GM18505 (cell line): Measurements from ENCODE around the gene TIMM50.
A peak's percentile ranks its signal among the peaks of the same experiment; 100 is the strongest.
"Not testable (repeated sequence)": the region's sequence is repeated elsewhere in the genome, so short reads cannot be mapped to it uniquely, and the experiment has no call there.

ENCODE experiments used
- ATAC-seq: cut with Tn5 transposase; IDR thresholded peaks from one replicate; pipeline ENCODE4 v1.9.1; 2021; ENCODE audit not compliant: unreplicated experiment
- POLR2A ChIP-seq: IDR thresholded peaks from 4 replicates; pipeline ENCODE4 v1.6.1; 2011; ENCODE audit warnings: borderline replicate concordance; ENCODE audit not compliant: insufficient read depth, insufficient read length; ENCODE audit errors: extremely low read depth

Gene TIMM50

GRCh38 chr19:39448271-39448670 is 32.4 kb upstream of the TIMM50 start:
- no peak for TF ChIP-seq POLR2A
- ATAC-seq = no peak

- no peak for TF ChIP-seq POLR2A
- ATAC-seq = no peak
Measured at GRCh38 chr19:39449116-39449797, 31.4 kb upstream of the TIMM50 start.

DNA sequence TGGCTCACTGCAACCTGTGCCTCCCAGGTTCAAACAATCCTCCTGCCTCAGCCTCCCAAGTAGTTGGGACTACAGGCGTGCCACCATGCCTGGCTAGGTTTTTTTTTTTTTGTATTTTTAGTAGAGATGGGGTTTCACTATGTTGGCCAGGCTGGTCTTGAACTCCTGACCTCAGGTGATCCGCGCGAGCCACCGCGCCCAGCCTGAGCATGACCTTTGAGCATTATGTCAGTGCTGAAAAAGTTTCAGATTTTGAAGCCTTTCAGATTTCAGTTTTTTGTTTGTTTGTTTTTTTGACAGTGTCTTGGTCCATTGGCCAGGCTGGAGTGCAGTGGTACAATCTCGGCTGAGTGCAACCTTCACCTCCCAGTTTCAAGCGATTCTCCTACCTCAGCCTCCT is 29.4 kb upstream of the TIMM50 start:
- not testable (repeated sequence) for ATAC-seq

GRCh38 chr19:39463403-39463802 is 17.2 kb upstream of the TIMM50 start:
- no peak for ATAC-seq
- TF ChIP-seq POLR2A = no peak

- TF ChIP-seq POLR2A = no peak
- no peak for ATAC-seq
Measured at GRCh38 chr19:39465956-39466747, 14.5 kb upstream of the TIMM50 start.

DNA sequence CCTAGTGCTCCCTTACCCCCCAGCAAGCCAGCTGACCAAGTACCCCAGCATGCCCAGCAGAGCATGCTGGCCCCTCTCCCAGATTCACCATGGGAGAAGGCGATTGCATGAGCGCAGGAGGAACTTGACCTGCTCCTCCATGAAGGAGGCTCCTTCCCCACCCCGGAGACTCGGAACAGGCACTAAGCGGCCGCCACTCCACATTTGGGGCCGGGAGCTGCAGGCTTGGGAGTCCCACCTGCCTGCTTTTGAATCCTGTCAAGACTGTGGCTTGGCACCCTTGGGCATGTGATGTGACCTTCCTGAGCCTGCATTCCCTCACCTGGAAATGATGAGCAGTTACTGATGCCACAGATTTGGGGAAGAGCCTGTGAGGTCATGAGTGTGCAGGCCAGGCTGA is 12.7 kb upstream of the TIMM50 start:
- no peak for TF ChIP-seq POLR2A
- ATAC-seq = no peak

GRCh38 chr19:39469036-39469435 is 11.6 kb upstream of the TIMM50 start:
- no peak for TF ChIP-seq POLR2A

DNA sequence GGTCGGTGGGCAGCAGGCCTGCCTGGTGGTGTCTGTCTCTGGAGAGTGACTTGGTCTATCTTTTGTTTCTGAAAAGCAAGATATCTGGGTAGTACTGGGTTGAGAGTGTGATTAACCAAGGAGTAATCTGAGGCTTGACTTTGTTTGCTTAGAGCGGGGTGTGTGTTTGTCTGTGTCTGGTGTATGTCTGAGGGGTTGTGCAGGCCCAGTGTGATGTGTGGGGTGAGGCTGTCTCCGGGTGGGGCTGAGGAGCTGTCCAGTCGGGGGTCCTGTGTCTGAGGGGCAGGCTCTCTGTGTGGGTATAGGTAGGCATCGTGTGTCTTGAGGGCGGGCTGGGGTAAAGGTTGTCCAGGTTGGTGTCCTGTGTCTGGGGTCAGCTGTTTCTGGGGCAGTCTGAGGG is 11.1 kb upstream of the TIMM50 start:
- ATAC-seq = no peak
- no peak for TF ChIP-seq POLR2A

More at GRCh38 chr19:39469036-39469435, 11.6 kb upstream of the TIMM50 start:
- ATAC-seq = no peak

GRCh38 chr19:39470724-39471339 is 9.8 kb upstream of the TIMM50 start:
- ATAC-seq = no peak

DNA sequence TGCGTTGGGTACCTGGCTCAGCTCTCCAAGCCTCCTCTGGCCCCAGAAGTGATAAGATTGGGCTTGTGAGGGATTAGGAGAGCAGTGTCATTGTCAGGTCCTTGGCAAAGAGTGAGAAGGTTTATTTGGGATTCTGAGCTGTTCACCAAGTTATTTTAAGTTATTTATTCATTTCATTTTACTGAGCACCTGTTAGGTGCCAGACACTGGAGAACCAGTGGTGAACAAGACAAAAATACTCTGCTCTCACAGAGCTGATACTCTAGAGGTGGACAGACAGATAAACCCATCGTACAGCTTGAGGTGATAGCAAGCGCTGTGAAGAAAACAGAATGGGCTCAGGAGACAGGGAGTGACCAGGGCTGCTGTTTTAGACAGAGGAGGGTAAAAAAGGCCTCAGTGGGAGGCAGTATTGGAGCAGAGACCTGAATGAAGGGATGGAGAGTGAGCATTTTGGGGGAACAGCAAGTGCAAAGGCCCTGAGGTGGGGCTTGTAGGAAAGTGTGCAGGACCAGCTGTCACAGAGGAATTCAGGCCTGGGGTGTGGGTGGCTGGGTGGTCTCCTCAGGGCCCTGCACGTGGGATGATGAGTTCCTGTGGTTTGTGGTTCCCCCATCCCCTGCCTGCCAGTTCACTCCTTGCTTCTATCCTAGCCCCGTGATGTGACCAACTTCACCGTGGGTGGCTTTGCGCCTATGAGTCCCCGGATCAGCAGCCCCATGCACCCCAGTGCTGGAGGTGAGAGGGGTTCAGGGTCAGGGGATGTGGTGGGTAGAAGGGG is 8.7 kb upstream of the TIMM50 start:
- ATAC-seq = no peak

More at GRCh38 chr19:39470724-39471339, 9.8 kb upstream of the TIMM50 start:
- TF ChIP-seq POLR2A = no peak

GRCh38 chr19:39472746-39473442 is 7.7 kb upstream of the TIMM50 start:
- ATAC-seq = no peak
- TF ChIP-seq POLR2A = no peak

More for the DNA sequence above, 8.7 kb upstream of the TIMM50 start:
- no peak for TF ChIP-seq POLR2A

- no peak for ATAC-seq
- TF ChIP-seq POLR2A = no peak
Measured at GRCh38 chr19:39473443-39473960, 7.1 kb upstream of the TIMM50 start.

DNA sequence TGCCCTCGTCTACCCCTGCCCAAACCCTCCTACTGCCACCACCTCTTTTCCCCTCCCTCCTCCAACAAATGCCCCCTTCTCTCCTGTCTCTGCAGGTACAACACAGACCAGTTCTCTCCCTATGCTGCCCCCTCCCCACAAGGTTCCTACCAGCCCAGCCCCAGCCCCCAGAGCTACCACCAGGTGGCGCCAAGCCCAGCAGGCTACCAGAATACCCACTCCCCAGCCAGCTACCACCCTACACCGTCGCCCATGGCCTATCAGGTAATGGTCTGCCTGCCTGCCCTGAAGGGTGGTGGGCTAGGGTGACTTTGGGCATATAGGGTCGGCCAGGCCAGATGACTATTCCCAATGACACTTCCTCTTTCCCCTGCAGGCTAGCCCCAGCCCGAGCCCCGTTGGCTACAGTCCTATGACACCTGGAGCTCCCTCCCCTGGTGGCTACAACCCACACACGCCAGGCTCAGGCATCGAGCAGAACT is 6.5 kb upstream of the TIMM50 start:
- TF ChIP-seq POLR2A = no peak
- ATAC-seq = no peak

GRCh38 chr19:39475748-39476147 is 4.9 kb upstream of the TIMM50 start:
- TF ChIP-seq POLR2A = peak; percentile 14
- no peak for ATAC-seq

DNA sequence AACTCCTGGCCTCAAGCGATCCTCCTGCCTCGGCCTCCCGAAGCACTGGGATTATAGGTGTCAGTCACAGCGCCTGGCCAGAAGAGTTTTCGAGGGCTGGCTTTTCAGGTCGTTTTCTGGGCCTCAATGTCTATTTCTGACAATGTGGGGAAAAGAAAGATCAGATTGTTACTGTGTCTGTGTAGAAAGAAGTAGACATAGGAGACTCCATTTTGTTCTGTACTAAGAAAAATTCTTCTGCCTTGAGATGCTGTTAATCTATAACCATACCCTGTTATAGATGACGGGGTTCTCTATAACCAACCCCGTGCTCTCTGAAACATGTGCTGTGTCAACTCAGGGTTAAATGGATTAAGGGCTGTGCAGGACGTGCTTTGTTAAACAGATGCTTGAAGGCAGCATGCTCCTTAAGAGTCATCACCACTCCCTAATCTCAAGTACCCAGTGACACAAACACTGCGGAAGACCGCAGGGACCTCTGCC is 1.3 kb upstream of the TIMM50 start:
- ATAC-seq = not testable (repeated sequence)
